Breast epithelium (tissue), 3 donors: ENCODE measurements around the gene TP53BP1.

ENCODE experiments used
- CTCF ChIP-seq, 3 donors: fragments of 450-650 bp; IDR thresholded peaks; one replicate each; pipeline ENCODE4 v1.5.1; 2016 to 2017; ENCODE audit warnings: antibody characterized with exemption in 3 of 3, mild to moderate bottlenecking in 3 of 3, moderate library complexity in 3 of 3
- POLR2A ChIP-seq: fragments of 450-650 bp; IDR thresholded peaks from one replicate; pipeline ENCODE4 v1.6.1; 2016; ENCODE audit warnings: antibody characterized with exemption, mild to moderate bottlenecking, moderate library complexity
- POLR2AphosphoS5 ChIP-seq, 3 donors: sonication (generic); formaldehyde crosslinking; IDR thresholded peaks; one replicate each; pipeline ENCODE4 v1.6.1; 2017; ENCODE audit warnings: antibody characterized with exemption in 3 of 3

- TF ChIP-seq CTCF (IDR thresholded peaks at IDR 0.05) (no peak), POLR2AphosphoS5 (IDR thresholded peaks at IDR 0.05) (no peak), POLR2A (no peak)
Observed at GRCh38 chr15:43408789-43409188, 84.2 kb downstream of the TP53BP1 start.
